ENCODE measurements around the gene DMRT3.

Gene DMRT3

DNA sequence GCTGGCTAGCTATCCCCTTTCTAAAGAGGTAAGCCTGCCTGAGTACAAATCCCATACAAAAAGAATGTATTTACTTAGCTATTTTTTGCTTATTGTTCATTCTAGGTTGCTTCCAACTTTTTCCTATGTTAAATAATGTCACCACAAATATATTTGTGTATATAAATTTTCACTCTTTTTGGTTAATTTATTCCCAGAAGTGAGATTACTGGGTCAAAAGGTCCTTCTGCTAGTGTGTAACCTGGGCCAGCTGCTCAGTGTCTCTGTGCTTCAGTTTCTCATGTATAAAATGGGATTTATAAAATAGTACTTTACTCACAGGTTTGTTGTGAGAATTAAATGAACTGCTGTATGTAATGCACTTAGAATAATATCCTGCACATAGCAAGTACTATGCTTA is 49.8 kb downstream of the DMRT3 start:
- H2AFZ ChIP-seq (ENCODE audit: low read depth, low read length): no peak overlapping the region
- H3K9me3 ChIP-seq (ENCODE audit: insufficient read depth, low read length, severe bottlenecking): no peaks in the 10 kb centered on the region
- no peak overlapping the region for H3K4me2 ChIP-seq (ENCODE audit: insufficient read depth, low read length)
- TF ChIP-seq, protein P1, sequence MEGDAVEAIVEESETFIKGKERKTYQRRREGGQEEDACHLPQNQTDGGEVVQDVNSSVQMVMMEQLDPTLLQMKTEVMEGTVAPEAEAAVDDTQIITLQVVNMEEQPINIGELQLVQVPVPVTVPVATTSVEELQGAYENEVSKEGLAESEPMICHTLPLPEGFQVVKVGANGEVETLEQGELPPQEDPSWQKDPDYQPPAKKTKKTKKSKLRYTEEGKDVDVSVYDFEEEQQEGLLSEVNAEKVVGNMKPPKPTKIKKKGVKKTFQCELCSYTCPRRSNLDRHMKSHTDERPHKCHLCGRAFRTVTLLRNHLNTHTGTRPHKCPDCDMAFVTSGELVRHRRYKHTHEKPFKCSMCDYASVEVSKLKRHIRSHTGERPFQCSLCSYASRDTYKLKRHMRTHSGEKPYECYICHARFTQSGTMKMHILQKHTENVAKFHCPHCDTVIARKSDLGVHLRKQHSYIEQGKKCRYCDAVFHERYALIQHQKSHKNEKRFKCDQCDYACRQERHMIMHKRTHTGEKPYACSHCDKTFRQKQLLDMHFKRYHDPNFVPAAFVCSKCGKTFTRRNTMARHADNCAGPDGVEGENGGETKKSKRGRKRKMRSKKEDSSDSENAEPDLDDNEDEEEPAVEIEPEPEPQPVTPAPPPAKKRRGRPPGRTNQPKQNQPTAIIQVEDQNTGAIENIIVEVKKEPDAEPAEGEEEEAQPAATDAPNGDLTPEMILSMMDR (IDR thresholded peaks at IDR 0.05; ENCODE audit: borderline replicate concordance, extremely low read depth, low read length, poor library complexity, severe bottlenecking): no peak
- TF ChIP-seq EZH2 (IDR thresholded peaks at IDR 0.05; ENCODE audit: borderline replicate concordance, low read depth, low read length, severe bottlenecking): no peak
- H3K27me3 ChIP-seq (ENCODE audit: insufficient read depth, low read length, poor library complexity): no peaks in the 10 kb centered on the region
- DNase-seq (no peak), ATAC-seq (ENCODE audit: insufficient read depth, low read depth) (no peak)
- no peaks in the 10 kb centered on the region for H4K20me1 ChIP-seq (ENCODE audit: insufficient read depth, low read length)
- H3K4me3 ChIP-seq (ENCODE audit: low read depth in 1 of 2, low read length in 2 of 2): no peak overlapping the region
- no peak overlapping the region for H3K27ac ChIP-seq (ENCODE audit: low read length)
- no peaks in the 10 kb centered on the region for H3K36me3 ChIP-seq (ENCODE audit: insufficient read depth, low read length)
- no peaks in the 10 kb centered on the region for H3K4me1 ChIP-seq (ENCODE audit: insufficient read depth, low read length)
- no peaks in the 10 kb centered on the region for H3K79me2 ChIP-seq (ENCODE audit: insufficient read depth, low read length)
- H3K9ac ChIP-seq (ENCODE audit: low read depth, low read length): no peak overlapping the region

DNA sequence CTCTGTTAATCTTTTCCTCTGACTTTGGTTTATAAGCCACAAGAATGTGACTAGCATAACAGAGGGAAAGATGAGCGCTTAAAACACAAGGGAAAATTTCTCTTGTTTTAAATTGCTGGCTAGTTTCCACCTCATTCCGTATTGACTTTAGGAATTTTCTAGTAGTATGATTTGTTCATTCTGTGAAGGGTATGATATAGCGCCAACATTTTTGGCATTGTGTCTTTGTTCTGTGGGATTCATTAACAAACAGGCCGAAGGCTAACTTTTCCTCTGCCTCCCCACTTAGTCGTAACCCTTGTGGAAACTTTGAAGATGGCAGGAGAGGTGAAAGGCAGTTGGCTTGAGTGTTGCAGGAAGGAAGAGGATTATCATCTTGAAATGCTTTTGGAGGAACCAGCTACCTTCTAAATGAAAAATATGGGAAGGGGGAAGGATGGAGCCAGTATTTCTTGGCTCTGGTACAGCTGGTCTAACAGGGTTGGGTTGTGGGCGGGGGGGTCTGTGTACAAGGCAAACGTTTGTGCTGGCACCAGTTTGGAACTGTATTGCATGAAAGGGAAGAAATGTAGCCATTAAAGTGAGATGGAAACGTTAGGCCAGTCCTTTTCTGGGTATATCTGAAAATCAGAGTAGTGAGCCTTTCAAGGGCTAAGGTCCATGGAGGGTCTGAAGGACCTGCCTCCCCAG is 52.2 kb downstream of the DMRT3 start:
- H3K79me2 ChIP-seq (ENCODE audit: insufficient read depth, low read length): no peaks in the 10 kb centered on the region
- no peaks in the 10 kb centered on the region for H4K20me1 ChIP-seq (ENCODE audit: insufficient read depth, low read length)
- DNase-seq: no peak
- H3K27ac ChIP-seq (ENCODE audit: low read length): no peak overlapping the region
- no peak for ATAC-seq (ENCODE audit: insufficient read depth, low read depth)
- no peaks in the 10 kb centered on the region for H3K4me1 ChIP-seq (ENCODE audit: insufficient read depth, low read length)
- no peaks in the 10 kb centered on the region for H3K36me3 ChIP-seq (ENCODE audit: insufficient read depth, low read length)
- no peak overlapping the region for H2AFZ ChIP-seq (ENCODE audit: low read depth, low read length)
- H3K9me3 ChIP-seq (ENCODE audit: insufficient read depth, low read length, severe bottlenecking): no peaks in the 10 kb centered on the region
- H3K27me3 ChIP-seq (ENCODE audit: insufficient read depth, low read length, poor library complexity): no peaks in the 10 kb centered on the region
- no peak overlapping the region for H3K9ac ChIP-seq (ENCODE audit: low read depth, low read length)
- TF ChIP-seq, protein P1 (IDR thresholded peaks at IDR 0.05; ENCODE audit: borderline replicate concordance, extremely low read depth, low read length, poor library complexity, severe bottlenecking): no peak
- no peak for TF ChIP-seq EZH2 (IDR thresholded peaks at IDR 0.05; ENCODE audit: borderline replicate concordance, low read depth, low read length, severe bottlenecking)
- H3K4me2 ChIP-seq (ENCODE audit: insufficient read depth, low read length): no peak overlapping the region
- H3K4me3 ChIP-seq (ENCODE audit: low read depth in 1 of 2, low read length in 2 of 2): no peak overlapping the region

DNA sequence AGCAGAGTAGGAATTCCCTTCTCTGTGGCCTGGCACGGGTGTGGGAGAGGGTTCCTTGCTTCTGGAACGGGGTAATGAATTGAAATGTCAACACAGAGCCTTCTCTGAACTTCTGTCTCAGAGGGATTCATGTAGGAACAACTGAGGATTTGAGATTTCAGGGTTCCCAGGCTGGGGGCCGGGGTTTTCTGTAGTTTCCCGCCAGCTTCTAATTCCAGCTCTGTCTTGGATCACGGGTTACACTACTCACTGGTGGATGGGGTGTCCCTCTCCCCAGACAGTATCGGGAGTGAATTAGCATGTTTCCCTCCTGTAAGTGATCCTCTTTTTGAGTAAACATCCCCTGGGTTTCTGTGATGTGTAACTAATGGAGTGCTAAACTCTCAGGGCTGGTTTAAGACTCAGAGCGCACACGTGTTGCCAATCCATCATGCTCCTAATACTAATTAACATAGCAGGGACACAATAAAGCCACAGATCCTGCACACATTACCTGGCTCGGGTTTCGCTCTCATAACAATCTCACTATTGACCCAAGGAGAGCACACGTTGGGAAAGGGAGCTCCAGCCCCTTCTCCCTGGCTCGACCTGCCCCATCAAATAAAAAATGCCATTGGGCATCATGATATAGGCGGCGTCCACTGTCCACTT is 55.6 kb downstream of the DMRT3 start:
- no peak for TF ChIP-seq EZH2 (IDR thresholded peaks at IDR 0.05; ENCODE audit: borderline replicate concordance, low read depth, low read length, severe bottlenecking)
- TF ChIP-seq, protein P1 (IDR thresholded peaks at IDR 0.05; ENCODE audit: borderline replicate concordance, extremely low read depth, low read length, poor library complexity, severe bottlenecking): no peak
- no peak for ATAC-seq (ENCODE audit: insufficient read depth, low read depth)
- H3K9ac ChIP-seq (ENCODE audit: low read depth, low read length): no peak overlapping the region
- no peaks in the 10 kb centered on the region for H3K79me2 ChIP-seq (ENCODE audit: insufficient read depth, low read length)
- H2AFZ ChIP-seq (ENCODE audit: low read depth, low read length): no peak overlapping the region
- H3K4me1 ChIP-seq (ENCODE audit: insufficient read depth, low read length): no peaks in the 10 kb centered on the region
- no peak overlapping the region for H3K4me3 ChIP-seq (ENCODE audit: low read depth in 1 of 2, low read length in 2 of 2)
- no peaks in the 10 kb centered on the region for H3K27me3 ChIP-seq (ENCODE audit: insufficient read depth, low read length, poor library complexity)
- no peak overlapping the region for H3K4me2 ChIP-seq (ENCODE audit: insufficient read depth, low read length)
- no peaks in the 10 kb centered on the region for H3K9me3 ChIP-seq (ENCODE audit: insufficient read depth, low read length, severe bottlenecking)
- H3K36me3 ChIP-seq (ENCODE audit: insufficient read depth, low read length): no peaks in the 10 kb centered on the region
- no peak overlapping the region for H3K27ac ChIP-seq (ENCODE audit: low read length)
- no peaks in the 10 kb centered on the region for H4K20me1 ChIP-seq (ENCODE audit: insufficient read depth, low read length)
- no peak for DNase-seq
